HG02610 (cell line): Measurements from ENCODE around the gene AGPAT4.

Experiments used
- ATAC-seq: cut with Tn5 transposase; IDR thresholded peaks from one replicate; pipeline ENCODE4 v1.9.1; 2021; ENCODE audit warnings: mild to moderate bottlenecking, moderate library complexity; ENCODE audit not compliant: unreplicated experiment

Gene AGPAT4

GRCh38 chr6:161085246-161085645 is 188.6 kb downstream of the AGPAT4 start:
- peak; percentile 40 for ATAC-seq

DNA sequence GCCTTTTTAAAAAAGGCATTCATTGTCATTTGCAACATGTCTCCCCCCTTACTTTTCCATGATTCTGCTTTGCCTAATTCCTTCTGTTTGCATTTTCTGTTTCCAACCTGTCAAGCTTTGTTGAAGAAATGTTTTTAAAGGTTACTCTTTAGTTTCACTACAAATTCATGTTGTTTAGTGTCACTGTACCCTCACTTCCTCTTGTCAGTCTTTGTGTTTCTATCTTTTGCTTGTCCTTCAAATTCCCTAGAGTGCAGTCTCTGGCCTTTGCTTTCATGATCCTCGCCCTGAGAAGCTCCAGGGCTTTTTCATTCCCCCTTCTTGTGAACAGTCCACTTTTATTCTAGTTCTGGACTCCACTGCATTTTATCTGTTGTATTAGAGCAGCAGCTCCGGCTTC is 191.6 kb downstream of the AGPAT4 start:
- no peak for ATAC-seq

- ATAC-seq, result no peak
Observed at GRCh38 chr6:161080263-161080970, 193.4 kb downstream of the AGPAT4 start.
